Tibial artery (tissue), 4 donors: ENCODE measurements around the gene SH3RF1.

ENCODE experiments used
- DNase-seq, 2 donors: peaks; one replicate each; pipeline ENCODE4 v3.0.0-alpha.2; 2019
- H3K27ac ChIP-seq, 2 donors: fragments of 200-600 bp; sonication (generic) in 1 of 2; 1 replicate in 1 of 2; 2 replicates in 1 of 2; pipeline ENCODE4 v1.5.1; 2018 to 2019; ENCODE audit warnings: mild to moderate bottlenecking in 1 of 2
- H3K27me3 ChIP-seq, 2 donors: fragments of 200-600 bp; sonication (generic) in 1 of 2; one replicate each; pipeline versions ENCODE4 v1.5.1 to v1.6.0; 2016 to 2019
- H3K36me3 ChIP-seq, 3 donors: fragments of 200-600 bp; sonication (generic) in 2 of 3; one replicate each; pipeline ENCODE4 v1.5.1; 2016 to 2019; ENCODE audit warnings: mild to moderate bottlenecking in 2 of 3
- H3K4me1 ChIP-seq, 4 donors: fragments of 200-600 bp; sonication (generic) in 2 of 4; 1 replicate in 3 of 4; 2 replicates in 1 of 4; pipeline ENCODE4 v1.5.1; 2016 to 2019
- H3K4me3 ChIP-seq, 2 donors: fragments of 200-600 bp; sonication (generic) in 1 of 2; 1 replicate in 1 of 2; 2 replicates in 1 of 2; pipeline ENCODE4 v1.5.1; 2018 to 2019; ENCODE audit warnings: mild to moderate bottlenecking in 2 of 2
- H3K9me3 ChIP-seq, 3 donors: fragments of 200-600 bp; sonication (generic) in 1 of 3; one replicate each; pipeline ENCODE4 v1.5.1; 2016 to 2019
- CTCF ChIP-seq, 2 experiments: fragments of 200-600 bp in 1 of 2; fragments of 450-650 bp in 1 of 2; IDR thresholded peaks; one replicate each; pipeline ENCODE4 v1.5.1; 2017 to 2019; ENCODE audit warnings: antibody characterized with exemption in 2 of 2, mild to moderate bottlenecking in 1 of 2, moderate library complexity in 1 of 2
- intact Hi-C: fragments of 100-400 bp; cut with DNase I; formaldehyde crosslinking; loops from one replicate; pipeline ENCODE4 v1.15.0; 2023; ENCODE audit warnings: low total_unique reads

The SH3RF1 gene

GRCh38 chr4:169266081-169266480, 4.7 kb downstream of the SH3RF1 start:
- H3K4me3 ChIP-seq, result no peak overlapping the region
- H3K27me3 ChIP-seq, result no peaks in the 10 kb centered on the region
- H3K4me1 ChIP-seq, result peaks cover 0 to 78% (median 24%) of the 10 kb centered on the region in 4 donors
- no peaks in the 10 kb centered on the region for H3K9me3 ChIP-seq
- TF ChIP-seq CTCF (IDR thresholded peaks at IDR 0.05), result no peak
- no peak for DNase-seq
- H3K36me3 ChIP-seq, result peaks cover 0 to 5% (median 0%) of the 10 kb centered on the region in 3 donors
- intact Hi-C loops, result no loop called here
- no peak overlapping the region for H3K27ac ChIP-seq

- TF ChIP-seq CTCF (IDR thresholded peaks at IDR 0.05), result no peak
- DNase-seq, result peak in 1 of 2 donors; percentile 24
- Histone ChIP-seq H3K4me1 (peaks cover 0 to 92% (median 37%) of the 10 kb centered on the region in 4 donors), H3K9me3 (no peaks in the 10 kb centered on the region), H3K27ac (no peak overlapping the region), H3K36me3 (peaks cover 0 to 5% (median 0%) of the 10 kb centered on the region in 3 donors), H3K4me3 (no peak overlapping the region), H3K27me3 (no peaks in the 10 kb centered on the region)
- intact Hi-C loops, result no loop called here
Measured at GRCh38 chr4:169263791-169264392, 6.9 kb downstream of the SH3RF1 start.

GRCh38 chr4:169260217-169260866, 10.4 kb downstream of the SH3RF1 start:
- no peak overlapping the region for H3K4me3 ChIP-seq
- H3K27me3 ChIP-seq, result no peaks in the 10 kb centered on the region
- peaks cover 0 to 5% (median 0%) of the 10 kb centered on the region in 3 donors for H3K36me3 ChIP-seq
- no peak overlapping the region for H3K27ac ChIP-seq
- no peaks in the 10 kb centered on the region for H3K9me3 ChIP-seq
- H3K4me1 ChIP-seq, result peaks cover 0 to 92% (median 45%) of the 10 kb centered on the region in 4 donors
- intact Hi-C loops, result no loop called here
- no peak for TF ChIP-seq CTCF (IDR thresholded peaks at IDR 0.05)
- no peak for DNase-seq

GRCh38 chr4:169259271-169259670, 11.5 kb downstream of the SH3RF1 start:
- Histone ChIP-seq H3K4me1 (peaks cover 0 to 94% (median 54%) of the 10 kb centered on the region in 4 donors), H3K4me3 (no peak overlapping the region), H3K27me3 (no peaks in the 10 kb centered on the region), H3K27ac (no peak overlapping the region), H3K36me3 (peaks cover 0 to 5% (median 0%) of the 10 kb centered on the region in 3 donors), H3K9me3 (no peaks in the 10 kb centered on the region)
- no peak for TF ChIP-seq CTCF (IDR thresholded peaks at IDR 0.05)
- no peak for DNase-seq
- intact Hi-C loops, result no loop called here

GRCh38 chr4:169258141-169258540, 12.6 kb downstream of the SH3RF1 start:
- peak overlapping the region in 1 of 2 donors; percentile 29 for H3K27ac ChIP-seq
- H3K4me1 ChIP-seq, result peaks cover 0 to 94% (median 57%) of the 10 kb centered on the region in 4 donors

More at GRCh38 chr4:169258141-169258540, 12.6 kb downstream of the SH3RF1 start:
- no peak overlapping the region for H3K4me3 ChIP-seq
- no peaks in the 10 kb centered on the region for H3K36me3 ChIP-seq
- no peak for TF ChIP-seq CTCF (IDR thresholded peaks at IDR 0.05)
- intact Hi-C loops, result no loop called here
- no peak for DNase-seq
- no peaks in the 10 kb centered on the region for H3K27me3 ChIP-seq
- no peaks in the 10 kb centered on the region for H3K9me3 ChIP-seq
